A549 (cell line): ENCODE data around the gene ROBO1.

Source experiments
- BCL3 ChIP-seq: fragments of >200 bp; sonication (Bioruptor Twin); formaldehyde crosslinking; IDR thresholded peaks from 3 replicates; pipeline ENCODE4 v1.6.1; 2016
- CBX8 ChIP-seq: fragments of 200-600 bp; sonication (generic); IDR thresholded peaks from 2 replicates; pipeline ENCODE4 v1.6.1; 2016
- CEBPB ChIP-seq, 2 experiments: fragments of >200 bp in 1 of 2; sonication (Bioruptor Twin) in 1 of 2; formaldehyde crosslinking in 1 of 2; IDR thresholded peaks; 2 replicates each; pipeline ENCODE4 v1.6.1; 2012 to 2016
- CTCF ChIP-seq: fragments of >200 bp; sonication (Bioruptor Twin); formaldehyde crosslinking; IDR thresholded peaks from 3 replicates; pipeline ENCODE4 v1.5.1; 2016
- EHF ChIP-seq: fragments of 250-450 bp; sonication (Bioruptor Pico); IDR thresholded peaks from 2 replicates; pipeline ENCODE4 v1.5.0; 2020; ENCODE audit warnings: mild to moderate bottlenecking
- EHMT2 ChIP-seq: fragments of 200-600 bp; sonication (generic); IDR thresholded peaks from 2 replicates; pipeline ENCODE4 v1.6.1; 2016; ENCODE audit warnings: antibody characterized with exemption, low read depth, mild to moderate bottlenecking, moderate library complexity
- FOSB ChIP-seq: fragments of 250-450 bp; sonication (Bioruptor Pico); IDR thresholded peaks from 2 replicates; pipeline ENCODE4 v1.5.0; 2020; ENCODE audit warnings: mild to moderate bottlenecking, moderate library complexity
- HDAC2 ChIP-seq: fragments of 200-600 bp; sonication (generic); IDR thresholded peaks from 2 replicates; pipeline ENCODE4 v1.6.1; 2016
- POLR2A ChIP-seq: IDR thresholded peaks from 2 replicates; pipeline ENCODE4 v1.6.1; 2012; ENCODE audit warnings: mild to moderate bottlenecking, low read length
- RAD21 ChIP-seq, 2 experiments: fragments of >200 bp in 1 of 2; sonication (Bioruptor Twin) in 1 of 2; formaldehyde crosslinking in 1 of 2; IDR thresholded peaks in 1 of 2; conservative IDR thresholded peaks in 1 of 2; 2 replicates in 1 of 2; 3 replicates in 1 of 2; pipeline ENCODE4 v1.6.1; 2012 to 2018; ENCODE audit warnings: inconsistent platforms in 1 of 2

GRCh38 chr3:79653266-79653830, 114.5 kb downstream of the ROBO1 start:
- TF ChIP-seq CTCF (no peak), EHMT2 (no peak), BCL3 (no peak), FOSB (no peak), POLR2A (no peak), CEBPB (IDR thresholded peaks at IDR 0.05) (no peak), HDAC2 (no peak), CBX8 (no peak), RAD21 (conservative IDR thresholded peaks at IDR 0.05 in 1 of 2, IDR thresholded peaks at IDR 0.05 in 1 of 2) (no peak), EHF (CRISPR knock-in tag) (no peak)
